H9 (cell line): ENCODE measurements around the gene CBFA2T2. TPM values are rescaled to one million over a fixed set of nuclear protein-coding genes. Genes with fewer than 3 reads are reported as not detected.
A peak's percentile ranks its signal among the peaks of the same experiment; 100 is the strongest.

Experiments used
- DNase-seq: peaks from one replicate; pipeline ENCODE4 v3.0.0-alpha.2; 2017
- H2AFZ ChIP-seq: one replicate; pipeline ENCODE4 v1.6.1; 2013; ENCODE audit warnings: mild to moderate bottlenecking, low read length, control low read depth, moderate library complexity
- H2AK5ac ChIP-seq: 2 replicates; pipeline ENCODE4 v1.6.1; 2013; ENCODE audit warnings: low read length, control low read depth, mixed read lengths; ENCODE audit not compliant: insufficient read length
- H2BK120ac ChIP-seq: one replicate; pipeline ENCODE4 v1.6.1; 2013; ENCODE audit warnings: low read depth, mild to moderate bottlenecking, low read length, control low read depth, inconsistent platforms; ENCODE audit not compliant: poor library complexity, severe bottlenecking
- H2BK12ac ChIP-seq: 2 replicates; pipeline ENCODE4 v1.6.1; 2013; ENCODE audit warnings: low read length, control low read depth, mixed read lengths, low read depth; ENCODE audit not compliant: insufficient read length
- H2BK15ac ChIP-seq: 2 replicates; pipeline ENCODE4 v1.6.1; 2013; ENCODE audit warnings: low read depth, low read length, control low read depth
- H2BK20ac ChIP-seq: one replicate; pipeline ENCODE4 v1.6.1; 2013; ENCODE audit warnings: low read depth, mild to moderate bottlenecking, low read length, control low read depth, inconsistent platforms; ENCODE audit not compliant: poor library complexity, severe bottlenecking
- H2BK5ac ChIP-seq: 2 replicates; pipeline ENCODE4 v1.6.1; 2013; ENCODE audit warnings: low read length, control low read depth, mixed read lengths; ENCODE audit not compliant: insufficient read length
- H3K14ac ChIP-seq: 2 replicates; pipeline ENCODE4 v1.6.1; 2013; ENCODE audit warnings: low read length, control low read depth; ENCODE audit not compliant: insufficient read depth
- H3K18ac ChIP-seq: 2 replicates; pipeline ENCODE4 v1.6.1; 2013; ENCODE audit warnings: low read depth, mild to moderate bottlenecking, mixed read lengths, low read length, control low read depth; ENCODE audit not compliant: insufficient read length
- H3K23ac ChIP-seq: 2 replicates; pipeline ENCODE4 v1.6.1; 2013; ENCODE audit warnings: low read length, control low read depth, mixed read lengths, low read depth; ENCODE audit not compliant: insufficient read length
- H3K23me2 ChIP-seq: 2 replicates; pipeline ENCODE4 v1.6.1; 2013; ENCODE audit warnings: low read depth, mild to moderate bottlenecking, mixed read lengths, low read length, control low read depth; ENCODE audit not compliant: insufficient read length, poor library complexity, severe bottlenecking
- H3K27ac ChIP-seq: 2 replicates; pipeline ENCODE4 v1.5.1; 2013; ENCODE audit warnings: low read length, control low read depth, mixed read lengths, low read depth; ENCODE audit not compliant: insufficient read length
- H3K27me3 ChIP-seq: 2 replicates; pipeline ENCODE4 v1.6.1; 2013; ENCODE audit warnings: low read length, control low read depth, inconsistent platforms; ENCODE audit not compliant: insufficient read depth
- H3K4ac ChIP-seq: 2 replicates; pipeline ENCODE4 v1.6.1; 2013; ENCODE audit warnings: low read depth, mild to moderate bottlenecking, control low read depth, inconsistent platforms, low read length, moderate library complexity
- H3K4me1 ChIP-seq: 2 replicates; pipeline ENCODE4 v1.6.1; 2013; ENCODE audit warnings: low read length, control low read depth, inconsistent platforms; ENCODE audit not compliant: insufficient read depth
- H3K4me2 ChIP-seq: 2 replicates; pipeline ENCODE4 v1.6.1; 2013; ENCODE audit warnings: low read length, control low read depth, mixed read lengths; ENCODE audit not compliant: insufficient read length, insufficient read depth
- H3K56ac ChIP-seq: 2 replicates; pipeline ENCODE4 v1.6.1; 2013; ENCODE audit warnings: low read depth, mild to moderate bottlenecking, mixed read lengths, low read length, control low read depth; ENCODE audit not compliant: insufficient read length
- H3K79me1 ChIP-seq: 2 replicates; pipeline ENCODE4 v1.6.1; 2013; ENCODE audit warnings: low read depth, mild to moderate bottlenecking, moderate library complexity, low read length, control low read depth, inconsistent platforms; ENCODE audit not compliant: insufficient read depth, poor library complexity, severe bottlenecking
- H3K79me2 ChIP-seq: 2 replicates; pipeline ENCODE4 v1.6.1; 2013; ENCODE audit warnings: low read length, control low read depth, inconsistent platforms; ENCODE audit not compliant: insufficient read depth
- H3K9ac ChIP-seq: 2 replicates; pipeline ENCODE4 v1.6.1; 2013; ENCODE audit warnings: low read length, control low read depth, mixed read lengths; ENCODE audit not compliant: insufficient read length; ENCODE audit errors: extremely low read depth
- H3K9me3 ChIP-seq: one replicate; pipeline ENCODE4 v1.6.1; 2013; ENCODE audit warnings: low read depth, low read length, inconsistent platforms; ENCODE audit not compliant: control insufficient read depth
- H3T11ph ChIP-seq: one replicate; pipeline ENCODE4 v1.6.1; 2013; ENCODE audit warnings: mild to moderate bottlenecking, low read length, control low read depth, inconsistent platforms
- H4K20me1 ChIP-seq: one replicate; pipeline ENCODE4 v1.6.1; 2013; ENCODE audit not compliant: control insufficient read depth, insufficient read length, insufficient read depth
- H4K5ac ChIP-seq: 2 replicates; pipeline ENCODE4 v1.6.1; 2013; ENCODE audit warnings: low read depth, mild to moderate bottlenecking, mixed read lengths, low read length, control low read depth; ENCODE audit not compliant: insufficient read length
- H4K8ac ChIP-seq: replicated peaks from 2 replicates; pipeline ENCODE4 v1.6.1; 2013; ENCODE audit warnings: low read length, control low read depth, mixed read lengths, low read depth; ENCODE audit not compliant: insufficient read length
- H4K91ac ChIP-seq: 2 replicates; pipeline ENCODE4 v1.6.1; 2013; ENCODE audit warnings: low read depth, mild to moderate bottlenecking, moderate library complexity, mixed read lengths, low read length, control low read depth; ENCODE audit not compliant: insufficient read length
- H3K27ac Mint-ChIP-seq, 3 experiments: 2 replicates in 2 of 3; 3 replicates in 1 of 3; pipeline ENCODE4 v1.8.0; 2020 to 2021; ENCODE audit warnings: mixed read lengths in 3 of 3, mild to moderate bottlenecking in 1 of 3, moderate library complexity in 1 of 3
- H3K27me3 Mint-ChIP-seq: 2 replicates; pipeline ENCODE4 v1.8.0; 2021; ENCODE audit warnings: low read depth, mild to moderate bottlenecking, moderate library complexity, mixed read lengths
- H3K36me3 Mint-ChIP-seq, 3 experiments: 2 replicates in 2 of 3; 3 replicates in 1 of 3; pipeline ENCODE4 v1.8.0; 2020 to 2021; ENCODE audit warnings: low read depth in 3 of 3, mixed read lengths in 3 of 3; ENCODE audit not compliant: insufficient read depth in 1 of 3
- H3K4me1 Mint-ChIP-seq, 2 experiments: 2 replicates each; pipeline ENCODE4 v1.8.0; 2020; ENCODE audit warnings: mixed read lengths in 2 of 2
- H3K4me3 Mint-ChIP-seq, 2 experiments: 2 replicates in 1 of 2; 3 replicates in 1 of 2; pipeline ENCODE4 v1.8.0; 2020 to 2021; ENCODE audit warnings: mild to moderate bottlenecking in 2 of 2, mixed read lengths in 2 of 2, moderate library complexity in 1 of 2
- H3K9me3 Mint-ChIP-seq, 2 experiments: 2 replicates in 1 of 2; 3 replicates in 1 of 2; pipeline ENCODE4 v1.8.0; 2020; ENCODE audit warnings: mild to moderate bottlenecking in 2 of 2, mixed read lengths in 2 of 2, moderate library complexity in 1 of 2
- WGBS: extraction: QIAGEN DNeasy Blood & Tissue Kit; methylation state at CpG from one replicate; pipeline ENCODE4 v1.1.7; 2013; ENCODE audit warnings: missing lambda C conversion rate, low lambda C conversion rate, mixed read lengths; ENCODE audit not compliant: insufficient read length; ENCODE audit errors: extremely low coverage; 5-methylcytosine and 5-hydroxymethylcytosine counted together
- total RNA-seq: library from RNA; stranded (reverse); gene quantifications from 2 replicates; pipeline ENCODE4 v1.2.1, GENCODE V29; 2021
- TF ChIP-seq, protein P1 (sequence below): fragments of 200-600 bp; sonication (generic); conservative IDR thresholded peaks from 3 replicates; pipeline ENCODE4 v1.8.0; 2021; ENCODE audit warnings: antibody characterized with exemption, mild to moderate bottlenecking

CBFA2T2 gene
- total RNA-seq, 1 experiment from 2014 or later, result 11.2 TPM

DNA sequence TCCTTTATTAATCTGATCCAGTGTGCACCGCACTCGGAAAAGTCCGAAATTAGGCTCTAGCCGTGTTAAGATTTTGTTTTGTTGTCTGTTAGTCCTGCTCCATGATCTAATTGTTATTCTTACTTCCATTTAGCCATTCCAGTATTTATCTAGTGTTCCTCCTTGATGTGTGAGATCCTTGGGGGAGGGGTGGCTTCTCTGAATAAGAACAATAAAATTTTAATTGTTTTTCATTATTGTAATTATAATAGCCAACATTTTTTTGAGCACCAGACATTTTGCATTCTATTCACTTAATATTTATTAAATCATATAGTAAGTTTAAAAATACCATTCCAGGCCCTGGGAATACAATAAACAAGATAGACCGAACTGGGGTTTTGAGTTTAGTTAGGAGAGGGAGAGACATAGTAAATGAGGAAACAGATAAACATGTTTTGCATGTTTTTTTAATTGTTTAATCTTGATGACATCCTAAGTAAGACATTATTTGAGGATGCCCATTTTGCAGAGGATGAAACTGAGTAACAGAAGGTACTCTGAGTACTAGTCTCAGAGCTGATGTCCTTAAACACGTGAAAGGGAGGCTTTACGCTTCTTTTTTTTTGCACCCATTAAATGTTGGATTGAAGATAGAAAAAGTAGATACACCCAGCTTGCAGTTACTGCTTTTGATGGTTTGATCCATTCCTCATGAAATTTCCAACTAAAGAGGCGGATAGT is 1.2 kb downstream of the CBFA2T2 start:
- H2BK20ac ChIP-seq, result no peak overlapping the region
- H3K4me3 Mint-ChIP-seq, result peak overlapping the region; percentile 78 to 88
- H3K36me3 Mint-ChIP-seq, result peaks cover 0 to 6% (median 0%) of the 10 kb centered on the region in 3 experiments; a peak in 3 of 7 replicates
- no peak overlapping the region for H2BK12ac ChIP-seq
- no peak overlapping the region for H2AK5ac ChIP-seq
- no peak overlapping the region for H4K8ac ChIP-seq
- H3K4me1 ChIP-seq, result no peaks in the 10 kb centered on the region
- H3K4ac ChIP-seq, result no peak overlapping the region
- H3K23me2 ChIP-seq, result peaks cover 11% of the 10 kb centered on the region
- no peak overlapping the region for H4K5ac ChIP-seq
- no peaks in the 10 kb centered on the region for H3K79me2 ChIP-seq
- peak overlapping the region; percentile 37 for H3K9ac ChIP-seq
- H3K27ac ChIP-seq, result no peak overlapping the region
- H2BK120ac ChIP-seq, result no peak overlapping the region
- no peak overlapping the region for H3K23ac ChIP-seq
- no peak overlapping the region for H3K27ac Mint-ChIP-seq
- no peak overlapping the region for H3K18ac ChIP-seq
- H3K4me1 Mint-ChIP-seq, result peaks cover 10 to 12% of the 10 kb centered on the region in 2 experiments
- no peaks in the 10 kb centered on the region for H3K9me3 ChIP-seq
- H3K14ac ChIP-seq, result no peak overlapping the region
- H2BK5ac ChIP-seq, result no peak overlapping the region
- H3K4me2 ChIP-seq, result peak overlapping the region; percentile 65
- no peak overlapping the region for H4K91ac ChIP-seq
- no peak overlapping the region for H2AFZ ChIP-seq
- no CpG with 5 or more reads among the region's 8 CpGs for WGBS
- no peak overlapping the region for H3T11ph ChIP-seq
- no peaks in the 10 kb centered on the region for H4K20me1 ChIP-seq
- TF ChIP-seq, protein P1, sequence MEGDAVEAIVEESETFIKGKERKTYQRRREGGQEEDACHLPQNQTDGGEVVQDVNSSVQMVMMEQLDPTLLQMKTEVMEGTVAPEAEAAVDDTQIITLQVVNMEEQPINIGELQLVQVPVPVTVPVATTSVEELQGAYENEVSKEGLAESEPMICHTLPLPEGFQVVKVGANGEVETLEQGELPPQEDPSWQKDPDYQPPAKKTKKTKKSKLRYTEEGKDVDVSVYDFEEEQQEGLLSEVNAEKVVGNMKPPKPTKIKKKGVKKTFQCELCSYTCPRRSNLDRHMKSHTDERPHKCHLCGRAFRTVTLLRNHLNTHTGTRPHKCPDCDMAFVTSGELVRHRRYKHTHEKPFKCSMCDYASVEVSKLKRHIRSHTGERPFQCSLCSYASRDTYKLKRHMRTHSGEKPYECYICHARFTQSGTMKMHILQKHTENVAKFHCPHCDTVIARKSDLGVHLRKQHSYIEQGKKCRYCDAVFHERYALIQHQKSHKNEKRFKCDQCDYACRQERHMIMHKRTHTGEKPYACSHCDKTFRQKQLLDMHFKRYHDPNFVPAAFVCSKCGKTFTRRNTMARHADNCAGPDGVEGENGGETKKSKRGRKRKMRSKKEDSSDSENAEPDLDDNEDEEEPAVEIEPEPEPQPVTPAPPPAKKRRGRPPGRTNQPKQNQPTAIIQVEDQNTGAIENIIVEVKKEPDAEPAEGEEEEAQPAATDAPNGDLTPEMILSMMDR, result no peak
- H3K79me1 ChIP-seq, result no peaks in the 10 kb centered on the region
- H3K27me3 Mint-ChIP-seq, result no peaks in the 10 kb centered on the region; the same call in 1 of the 2 replicates
- no peaks in the 10 kb centered on the region for H3K27me3 ChIP-seq
- no peak overlapping the region for H2BK15ac ChIP-seq
- no peaks in the 10 kb centered on the region for H3K9me3 Mint-ChIP-seq
- H3K56ac ChIP-seq, result no peak overlapping the region
- DNase-seq, result no peak
